ENCODE data around the gene KLF3.

KLF3 gene

DNA sequence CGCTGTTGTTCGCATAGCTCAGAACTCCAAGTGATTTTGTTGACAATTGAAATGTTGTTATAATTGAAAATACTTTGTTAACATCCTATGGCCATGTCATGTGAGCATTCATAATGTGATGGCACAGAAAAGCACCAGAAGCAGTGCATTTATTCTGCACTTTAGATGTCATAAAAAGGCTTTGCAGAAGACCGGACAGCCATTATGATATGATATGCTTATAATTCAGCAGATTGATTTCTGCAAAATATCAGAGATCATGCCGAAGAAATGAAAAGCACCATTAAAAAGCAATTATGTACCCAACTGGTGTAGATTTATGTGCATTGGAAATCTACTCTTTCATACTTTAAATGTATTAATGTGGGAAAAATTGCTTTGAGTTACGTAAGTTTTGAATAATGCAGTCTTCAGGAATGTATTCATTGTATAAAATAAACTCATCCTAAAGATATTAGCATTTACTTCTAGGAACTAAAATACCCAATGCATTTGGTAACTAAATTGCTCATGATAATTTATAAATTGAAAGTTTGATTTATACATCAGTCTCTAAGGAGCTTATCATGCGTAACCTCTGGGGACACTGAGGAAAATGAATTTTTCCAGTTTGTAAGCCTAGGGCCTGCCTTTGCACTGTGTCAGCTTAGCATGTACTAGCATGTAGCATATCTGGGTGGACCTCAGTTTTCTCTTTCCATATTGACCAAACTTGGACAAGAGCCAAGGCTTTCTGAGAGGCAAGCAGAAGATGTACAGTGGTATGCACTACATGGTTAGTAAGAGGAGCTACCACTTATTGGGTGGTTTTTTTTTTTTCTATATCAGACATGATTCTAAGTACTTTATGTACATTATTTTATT lies 75.2 kb downstream of the KLF3 start:
- no peak for DNase-seq (ENCODE audit: low spot score)
- no peak for FAIRE-seq

DNA sequence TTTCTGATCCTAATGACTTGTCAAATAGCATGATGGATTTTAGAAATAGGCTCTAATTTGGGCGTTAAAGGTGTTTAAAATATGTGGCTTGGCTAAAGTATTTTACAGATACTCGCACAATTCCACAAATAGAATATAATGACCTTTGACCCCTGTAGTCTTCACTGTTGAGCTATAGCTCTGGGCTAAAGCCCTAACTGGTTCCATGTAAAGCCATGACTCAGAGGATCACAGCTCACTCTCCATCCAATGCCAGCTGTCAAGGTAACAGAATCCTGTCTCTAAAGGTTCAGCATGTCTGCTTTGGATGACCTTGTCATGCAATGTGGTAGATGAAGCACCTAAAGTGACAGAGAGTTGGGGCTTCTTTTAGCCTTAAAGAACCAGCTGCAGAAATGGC lies 76.3 kb downstream of the KLF3 start:
- no peak for DNase-seq (ENCODE audit: low spot score)
- no peak for FAIRE-seq

DNA sequence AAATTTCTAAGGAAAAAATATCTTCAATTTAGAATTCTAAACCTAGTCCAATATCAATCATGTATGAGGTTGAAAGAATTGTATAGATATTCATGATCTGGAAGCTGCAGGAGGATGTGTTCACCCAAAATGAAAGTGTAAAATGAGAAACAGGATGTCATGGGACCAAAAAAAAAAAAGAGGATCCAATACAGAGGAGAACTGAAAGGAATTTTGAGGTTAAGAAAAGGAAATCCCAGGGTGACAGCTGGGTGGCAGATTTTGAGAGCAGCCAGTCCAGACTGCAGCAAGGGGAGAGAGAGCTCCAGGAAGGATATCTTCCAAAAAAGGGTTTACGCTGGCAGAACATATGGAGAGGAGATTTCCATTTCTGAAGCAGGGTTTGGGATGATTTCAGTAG lies 79.9 kb downstream of the KLF3 start:
- DNase-seq (ENCODE audit: low spot score) (no peak), FAIRE-seq (no peak)

DNA sequence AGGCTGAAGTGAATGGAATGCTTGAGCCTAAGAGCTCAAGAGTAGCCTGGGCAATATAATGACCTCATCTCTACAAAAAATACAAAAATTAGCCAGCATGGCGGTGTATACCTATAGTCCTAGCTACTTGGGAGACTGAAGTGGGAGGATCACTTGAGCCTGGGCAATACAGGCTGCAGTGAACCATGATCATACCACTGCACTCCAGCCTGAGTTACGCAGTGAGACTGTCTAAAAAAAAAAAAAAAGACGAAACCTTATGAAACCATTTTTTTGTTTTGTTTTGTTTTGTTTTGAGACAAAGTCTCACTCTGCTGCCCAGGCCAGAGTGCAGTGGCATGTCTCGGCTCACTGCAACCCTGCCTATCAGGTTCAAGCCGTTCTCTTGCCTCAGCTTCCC lies 81.9 kb downstream of the KLF3 start:
- no peak for FAIRE-seq
- no peak for DNase-seq (ENCODE audit: low spot score)

DNA sequence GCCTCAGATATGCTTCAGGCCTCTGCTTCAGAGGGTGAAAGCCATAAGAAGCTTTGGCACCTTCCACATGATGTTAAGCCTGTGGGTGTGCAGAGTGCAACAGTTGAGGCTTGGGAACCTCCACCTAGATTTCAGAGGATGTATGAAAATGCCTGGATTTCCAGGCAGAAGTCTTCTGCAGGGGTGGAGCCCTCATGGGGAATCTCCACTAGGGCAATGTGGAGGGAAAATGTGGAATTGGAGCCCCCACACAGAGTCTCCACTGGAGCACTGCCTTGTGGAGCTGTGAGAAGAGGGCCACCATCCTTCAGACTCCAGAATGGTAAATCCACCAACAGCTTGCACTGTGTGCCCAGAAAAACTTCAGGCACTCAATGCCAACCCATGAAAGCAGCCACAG lies 83.6 kb downstream of the KLF3 start:
- FAIRE-seq (no peak), DNase-seq (ENCODE audit: low spot score) (no peak)

DNA sequence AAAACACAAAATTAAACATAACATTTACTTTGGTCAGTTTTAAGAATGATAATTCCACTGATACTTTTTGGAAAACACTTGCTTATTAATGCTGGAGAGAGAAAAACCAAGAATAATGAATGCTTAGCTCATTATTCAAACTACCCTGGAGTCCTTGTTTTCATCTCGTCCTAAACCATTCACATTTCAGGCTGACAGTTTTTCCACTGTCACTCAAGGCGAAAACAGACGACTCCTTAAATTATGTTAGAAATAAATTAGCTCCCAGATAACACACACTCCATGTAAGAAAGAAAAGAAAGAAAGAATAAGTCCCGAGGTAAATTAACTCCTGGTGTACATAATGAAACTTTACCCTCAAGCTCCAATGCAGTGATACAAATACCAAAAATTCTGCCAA lies 85.3 kb downstream of the KLF3 start:
- FAIRE-seq (no peak), DNase-seq (ENCODE audit: low spot score) (no peak)

Data from RCC 7860 (cell line).